ACC112 (cell line): ENCODE measurements around the gene YPEL3.

Experiments
- H2AFZ ChIP-seq: fragments of 200-600 bp; sonication (generic); one replicate; pipeline ENCODE4 v1.6.0; 2017; ENCODE audit warnings: antibody characterized with exemption, low read length; ENCODE audit not compliant: unreplicated experiment
- H3K27ac ChIP-seq: fragments of 200-600 bp; sonication (generic); 2 replicates; pipeline ENCODE4 v1.5.1; 2014; ENCODE audit warnings: low read depth, mild to moderate bottlenecking, antibody characterized with exemption, low read length, moderate library complexity
- H3K27me3 ChIP-seq: fragments of 200-600 bp; sonication (generic); 2 replicates; pipeline ENCODE4 v1.6.1; 2014; ENCODE audit warnings: mild to moderate bottlenecking, antibody characterized with exemption, low read length, moderate library complexity, mixed read lengths; ENCODE audit not compliant: insufficient read depth
- H3K36me3 ChIP-seq: fragments of 200-600 bp; sonication (generic); 2 replicates; pipeline ENCODE4 v1.6.1; 2016; ENCODE audit warnings: mild to moderate bottlenecking, antibody characterized with exemption, low read length, moderate library complexity, mixed read lengths; ENCODE audit not compliant: insufficient read depth
- H3K4me1 ChIP-seq: fragments of 200-600 bp; sonication (generic); one replicate; pipeline ENCODE4 v1.6.1; 2016; ENCODE audit warnings: low read length, mixed read lengths; ENCODE audit not compliant: insufficient read depth, unreplicated experiment, control insufficient read depth
- H3K4me3 ChIP-seq: fragments of 200-600 bp; sonication (generic); 2 replicates; pipeline ENCODE4 v1.5.1; 2014; ENCODE audit warnings: mild to moderate bottlenecking, low read depth, low read length
- H3K79me2 ChIP-seq: fragments of 200-600 bp; sonication (generic); one replicate; pipeline ENCODE4 v1.6.0; 2016; ENCODE audit warnings: low read length; ENCODE audit not compliant: control insufficient read depth, unreplicated experiment, insufficient read depth

Gene YPEL3

DNA sequence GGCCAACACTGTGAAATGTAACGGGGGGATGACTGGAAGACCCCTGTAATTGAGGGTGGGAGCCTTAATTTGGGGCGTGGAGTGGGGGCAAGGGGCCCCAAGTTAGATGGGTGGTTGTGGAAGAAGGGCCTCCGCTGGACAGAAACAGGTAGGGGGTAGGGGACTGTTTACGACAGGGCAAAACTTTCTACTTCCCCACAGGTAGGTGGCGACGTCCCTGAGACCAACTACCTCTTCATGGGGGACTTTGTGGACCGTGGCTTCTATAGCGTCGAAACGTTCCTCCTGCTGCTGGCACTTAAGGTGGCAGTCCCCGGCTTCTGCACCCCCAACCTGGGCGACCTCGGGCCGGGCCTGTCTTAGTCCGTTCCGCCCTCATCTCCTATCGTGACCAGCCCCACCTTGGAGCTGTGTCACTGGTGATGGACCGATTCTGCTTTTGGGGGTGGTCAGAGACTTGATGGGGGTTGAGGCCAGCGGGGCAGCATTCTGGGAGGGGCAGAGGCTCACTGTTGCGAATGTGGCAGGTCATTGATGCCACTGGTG lies 13.4 kb downstream of the YPEL3 start:
- Histone ChIP-seq H3K4me1 (peaks cover 7% of the 10 kb centered on the region), H3K4me3 (no peak overlapping the region), H3K36me3 (peaks cover 23% of the 10 kb centered on the region; the same call in 1 of the 2 replicates), H3K27ac (no peak overlapping the region), H3K27me3 (no peaks in the 10 kb centered on the region), H3K79me2 (peaks cover 33% of the 10 kb centered on the region), H2AFZ (no peak overlapping the region)

DNA sequence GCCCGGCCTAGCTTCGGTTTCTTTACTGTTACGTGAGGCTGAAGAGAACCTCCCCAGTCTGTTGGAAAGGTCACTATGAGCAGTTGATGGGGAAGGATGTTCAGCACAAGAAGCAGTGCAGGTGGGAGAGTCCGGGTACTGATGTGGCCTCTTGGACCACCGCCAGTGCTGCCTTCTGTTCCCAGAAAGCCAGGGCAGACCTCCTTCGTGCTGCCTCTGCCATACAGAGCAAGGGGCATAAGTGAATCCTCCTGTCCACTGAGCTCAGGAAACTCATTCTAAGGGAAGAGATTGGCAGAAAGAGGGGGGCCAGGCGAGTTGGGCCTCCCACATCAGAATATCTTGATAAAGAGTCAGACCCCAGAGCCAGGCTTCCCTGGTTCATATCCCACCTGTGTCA lies 16.5 kb downstream of the YPEL3 start:
- Histone ChIP-seq H3K4me1 (peaks cover 16% of the 10 kb centered on the region), H3K27ac (no peak overlapping the region), H3K79me2 (peaks cover 51% of the 10 kb centered on the region), H3K27me3 (no peaks in the 10 kb centered on the region), H2AFZ (no peak overlapping the region), H3K4me3 (no peak overlapping the region), H3K36me3 (peaks cover 16% of the 10 kb centered on the region; the same call in 1 of the 2 replicates)

DNA sequence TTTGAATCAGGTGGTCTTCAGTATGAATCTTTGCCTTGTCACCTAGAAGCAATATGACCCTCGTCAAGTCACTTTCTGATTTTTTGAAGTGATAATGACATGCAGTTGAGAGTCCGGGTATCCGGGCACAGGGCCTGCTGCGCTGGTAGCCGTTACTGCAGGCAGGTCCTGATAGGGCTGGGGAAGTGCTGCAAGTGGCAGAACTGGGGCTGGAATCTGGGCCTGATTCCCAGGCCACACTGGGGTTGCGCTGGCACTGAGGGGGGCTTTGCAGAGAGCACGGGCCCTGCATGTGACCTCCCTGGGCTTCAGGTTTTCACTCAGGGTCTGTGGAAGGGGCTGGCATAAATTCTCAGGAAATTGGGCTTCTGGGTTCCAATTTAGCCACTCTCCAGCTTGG lies 17.3 kb downstream of the YPEL3 start:
- Histone ChIP-seq H3K36me3 (peaks cover 16% of the 10 kb centered on the region; the same call in 1 of the 2 replicates), H3K79me2 (peaks cover 51% of the 10 kb centered on the region), H3K27ac (no peak overlapping the region)

DNA sequence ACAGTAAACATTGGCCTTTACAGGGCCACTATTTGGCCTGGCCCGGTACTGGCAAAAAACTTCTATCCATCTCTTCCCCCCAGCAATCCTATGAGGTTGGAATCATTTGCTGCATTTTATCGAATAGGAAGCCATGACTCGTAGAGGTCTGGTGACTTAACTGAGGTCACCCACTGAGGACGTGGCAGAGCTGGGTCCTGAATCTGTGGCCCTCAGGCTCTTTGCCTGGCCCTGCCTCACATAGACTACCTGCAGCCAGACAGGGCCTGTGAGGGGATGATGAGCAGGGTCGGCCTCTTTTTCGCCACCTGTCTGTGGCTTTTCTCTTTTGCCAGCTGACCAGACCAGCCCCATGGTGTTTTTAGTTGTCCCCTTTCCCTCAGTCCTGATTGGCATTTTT lies 18.4 kb downstream of the YPEL3 start:
- H3K4me1 ChIP-seq = peaks cover 16% of the 10 kb centered on the region
- H3K36me3 ChIP-seq = peaks cover 16% of the 10 kb centered on the region; the same call in 1 of the 2 replicates
- peaks cover 51% of the 10 kb centered on the region for H3K79me2 ChIP-seq
- peak overlapping the region; percentile 74 for H3K27ac ChIP-seq
- no peak overlapping the region for H2AFZ ChIP-seq
- H3K27me3 ChIP-seq = no peaks in the 10 kb centered on the region
- H3K4me3 ChIP-seq = peak overlapping the region; percentile 92

More for the DNA sequence above, 17.3 kb downstream of the YPEL3 start:
- no peak overlapping the region for H2AFZ ChIP-seq
- H3K27me3 ChIP-seq = no peaks in the 10 kb centered on the region
- peaks cover 16% of the 10 kb centered on the region for H3K4me1 ChIP-seq
- no peak overlapping the region; the same call in 1 of the 2 replicates for H3K4me3 ChIP-seq

GRCh38 chr16:30076276-30076791 lies 19.7 kb downstream of the YPEL3 start:
- no peaks in the 10 kb centered on the region for H3K27me3 ChIP-seq
- peak overlapping the region; percentile 74 for H3K27ac ChIP-seq
- no peak overlapping the region for H2AFZ ChIP-seq
- peak overlapping the region; percentile 92 for H3K4me3 ChIP-seq
- H3K36me3 ChIP-seq = peaks cover 28% of the 10 kb centered on the region
- H3K4me1 ChIP-seq = peaks cover 16% of the 10 kb centered on the region
- peaks cover 55% of the 10 kb centered on the region for H3K79me2 ChIP-seq

- Histone ChIP-seq H3K27me3 (no peaks in the 10 kb centered on the region), H3K79me2 (peaks cover 49% of the 10 kb centered on the region), H2AFZ (no peak within 1 kb of the TSS), H3K27ac (peak within 1 kb of the TSS; percentile 74), H3K36me3 (peaks cover 27% of the 10 kb centered on the region), H3K4me1 (peaks cover 17% of the 10 kb centered on the region), H3K4me3 (peak within 1 kb of the TSS; percentile 92)
Measured at GRCh38 chr16:30075503-30076275, 20.3 kb downstream of the YPEL3 start, which contains the start of gene PPP4C. TSS of gene PPP4C (plus strand) at chr16:30075994. CDS start at chr16:30076378, 384 bp downstream.

- H3K27ac ChIP-seq = peak overlapping the region; percentile 2
- H3K36me3 ChIP-seq = peaks cover 58% of the 10 kb centered on the region
- H3K4me3 ChIP-seq = peak overlapping the region; percentile 97; the same call in 1 of the 2 replicates
- H3K79me2 ChIP-seq = peaks cover 51% of the 10 kb centered on the region
- peaks cover 29% of the 10 kb centered on the region for H3K4me1 ChIP-seq
- H2AFZ ChIP-seq = no peak overlapping the region
- no peaks in the 10 kb centered on the region for H3K27me3 ChIP-seq
Measured at GRCh38 chr16:30070490-30070889, 25.5 kb downstream of the YPEL3 start.

DNA sequence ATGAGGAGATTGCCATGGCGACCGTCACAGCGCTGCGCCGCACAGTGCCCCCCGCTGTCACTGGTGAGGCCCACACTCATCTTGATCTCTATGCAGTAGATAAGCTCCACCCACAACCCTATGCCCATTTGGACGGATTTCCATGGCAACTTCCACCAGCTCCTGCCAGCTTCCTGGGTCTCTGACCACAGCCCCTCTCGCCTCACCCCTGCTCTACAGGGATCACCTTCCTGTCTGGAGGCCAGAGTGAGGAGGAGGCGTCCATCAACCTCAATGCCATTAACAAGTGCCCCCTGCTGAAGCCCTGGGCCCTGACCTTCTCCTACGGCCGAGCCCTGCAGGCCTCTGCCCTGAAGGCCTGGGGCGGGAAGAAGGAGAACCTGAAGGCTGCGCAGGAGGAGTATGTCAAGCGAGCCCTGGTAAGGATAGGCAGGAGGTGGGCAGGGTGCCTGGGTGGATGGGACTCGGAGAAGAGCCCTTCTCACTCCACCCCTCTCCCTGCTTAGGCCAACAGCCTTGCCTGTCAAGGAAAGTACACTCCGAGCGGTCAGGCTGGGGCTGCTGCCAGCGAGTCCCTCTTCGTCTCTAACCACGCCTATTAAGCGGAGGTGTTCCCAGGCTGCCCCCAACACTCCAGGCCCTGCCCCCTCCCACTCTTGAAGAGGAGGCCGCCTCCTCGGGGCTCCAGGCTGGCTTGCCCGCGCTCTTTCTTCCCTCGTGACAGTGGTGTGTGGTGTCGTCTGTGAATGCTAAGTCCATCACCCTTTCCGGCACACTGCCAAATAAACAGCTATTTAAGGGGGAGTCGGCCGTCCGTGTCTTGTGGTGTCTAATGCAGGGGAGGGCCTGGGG lies 26.2 kb downstream of the YPEL3 start:
- Histone ChIP-seq H3K4me1 (peaks cover 29% of the 10 kb centered on the region), H2AFZ (no peak overlapping the region), H3K27me3 (no peaks in the 10 kb centered on the region), H3K36me3 (peaks cover 58% of the 10 kb centered on the region), H3K27ac (peak overlapping the region; percentile 2), H3K79me2 (peaks cover 51% of the 10 kb centered on the region), H3K4me3 (peak overlapping the region; percentile 97)

GRCh38 chr16:30068750-30069610 lies 27.0 kb downstream of the YPEL3 start:
- Histone ChIP-seq H3K27me3 (no peaks in the 10 kb centered on the region), H3K36me3 (peaks cover 58% of the 10 kb centered on the region), H3K27ac (peak overlapping the region; percentile 3; the same call in 1 of the 2 replicates), H3K79me2 (peaks cover 51% of the 10 kb centered on the region), H2AFZ (no peak overlapping the region), H3K4me3 (peak overlapping the region; percentile 97), H3K4me1 (peaks cover 31% of the 10 kb centered on the region)
